Measurements from ENCODE around the gene TMEM131. TPM values are rescaled to one million over a fixed set of nuclear protein-coding genes. Genes with fewer than 3 reads are reported as not detected.

TMEM131 gene
- total RNA-seq, 1 donor = 45.1 TPM

DNA sequence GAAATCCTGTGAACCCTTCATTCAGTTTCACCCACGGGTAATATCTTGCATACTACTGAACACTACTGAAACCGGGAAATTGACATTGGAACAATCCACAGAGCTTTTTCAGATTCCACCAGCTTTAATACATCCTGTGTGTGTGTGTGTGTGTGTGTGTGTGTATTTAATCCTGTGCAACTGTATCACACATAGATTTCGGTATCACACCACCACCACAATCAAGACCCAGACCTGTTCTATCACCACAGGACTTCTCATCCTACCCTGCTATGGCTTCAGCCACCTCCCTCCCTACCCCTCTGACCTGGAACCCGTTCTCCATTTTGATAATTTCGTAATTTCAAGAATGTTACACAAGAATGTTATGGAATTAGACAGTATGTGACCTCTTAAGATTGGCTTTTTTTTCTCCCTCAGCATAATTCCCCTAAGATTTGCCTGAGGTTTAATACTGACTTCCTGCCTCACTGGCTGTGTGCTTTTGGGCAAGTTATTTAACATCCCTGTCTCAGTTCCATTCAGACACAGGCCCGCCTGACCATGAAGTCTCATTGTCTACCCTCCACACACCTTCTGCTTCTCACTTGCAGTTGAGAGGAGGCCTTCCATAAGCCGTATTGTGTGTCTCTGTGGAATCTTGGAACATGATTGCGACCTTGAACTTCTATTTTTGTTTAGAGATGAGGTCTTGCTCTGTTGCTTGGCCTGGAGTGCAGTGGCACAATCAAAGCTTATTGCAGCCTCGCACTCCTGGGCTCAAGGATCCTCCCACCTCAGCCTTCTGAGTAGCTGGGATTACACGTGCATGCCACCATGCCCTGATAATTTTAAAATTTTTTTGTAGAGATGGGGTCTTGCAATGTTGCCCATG lies 14.4 kb upstream of the TMEM131 start:
- no peak for DNase-seq (ENCODE audit: low read depth)
- H3K4me3 ChIP-seq (ENCODE audit: low read depth, low read length) = no peak overlapping the region

GRCh38 chr2:98008415-98008814 lies 12.7 kb upstream of the TMEM131 start:
- TF ChIP-seq, protein P1, sequence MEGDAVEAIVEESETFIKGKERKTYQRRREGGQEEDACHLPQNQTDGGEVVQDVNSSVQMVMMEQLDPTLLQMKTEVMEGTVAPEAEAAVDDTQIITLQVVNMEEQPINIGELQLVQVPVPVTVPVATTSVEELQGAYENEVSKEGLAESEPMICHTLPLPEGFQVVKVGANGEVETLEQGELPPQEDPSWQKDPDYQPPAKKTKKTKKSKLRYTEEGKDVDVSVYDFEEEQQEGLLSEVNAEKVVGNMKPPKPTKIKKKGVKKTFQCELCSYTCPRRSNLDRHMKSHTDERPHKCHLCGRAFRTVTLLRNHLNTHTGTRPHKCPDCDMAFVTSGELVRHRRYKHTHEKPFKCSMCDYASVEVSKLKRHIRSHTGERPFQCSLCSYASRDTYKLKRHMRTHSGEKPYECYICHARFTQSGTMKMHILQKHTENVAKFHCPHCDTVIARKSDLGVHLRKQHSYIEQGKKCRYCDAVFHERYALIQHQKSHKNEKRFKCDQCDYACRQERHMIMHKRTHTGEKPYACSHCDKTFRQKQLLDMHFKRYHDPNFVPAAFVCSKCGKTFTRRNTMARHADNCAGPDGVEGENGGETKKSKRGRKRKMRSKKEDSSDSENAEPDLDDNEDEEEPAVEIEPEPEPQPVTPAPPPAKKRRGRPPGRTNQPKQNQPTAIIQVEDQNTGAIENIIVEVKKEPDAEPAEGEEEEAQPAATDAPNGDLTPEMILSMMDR (IDR thresholded peaks at IDR 0.05; ENCODE audit: insufficient read depth, low read length) = no peak
- no peak for DNase-seq (ENCODE audit: low read depth)
- no peak overlapping the region for H3K4me3 ChIP-seq (ENCODE audit: low read depth, low read length)

More for the DNA sequence above, 14.4 kb upstream of the TMEM131 start:
- TF ChIP-seq, protein P1 (IDR thresholded peaks at IDR 0.05; ENCODE audit: insufficient read depth, low read length) = no peak

- no peak for DNase-seq (ENCODE audit: low read depth)
- no peak overlapping the region for H3K4me3 ChIP-seq (ENCODE audit: low read depth, low read length)
- TF ChIP-seq, protein P1 (IDR thresholded peaks at IDR 0.05; ENCODE audit: insufficient read depth, low read length) = no peak
Observed at GRCh38 chr2:98006378-98006777, 10.6 kb upstream of the TMEM131 start.

DNA sequence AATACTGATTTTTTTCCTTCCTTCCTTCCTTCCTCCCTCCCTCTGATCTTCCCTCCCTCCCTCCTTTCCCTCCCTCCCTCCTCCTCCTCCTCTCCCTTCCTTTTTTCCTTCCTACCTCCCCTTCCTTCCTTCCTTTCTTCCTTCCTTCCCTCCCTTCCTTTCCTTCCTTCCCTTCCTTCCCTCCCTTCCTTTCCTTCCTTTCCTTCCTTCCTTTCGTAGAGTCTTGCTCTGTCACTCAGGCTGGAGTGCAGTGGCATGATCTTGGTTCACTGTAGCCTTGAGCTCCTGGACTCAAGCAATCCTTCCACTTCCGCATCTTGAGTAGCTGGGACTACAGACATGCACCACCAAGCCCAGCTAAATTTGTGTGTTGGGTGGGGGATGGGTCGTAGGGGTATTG lies 8.9 kb upstream of the TMEM131 start:
- TF ChIP-seq, protein P1 (IDR thresholded peaks at IDR 0.05; ENCODE audit: insufficient read depth, low read length) = no peak
- no peak for DNase-seq (ENCODE audit: low read depth)
- H3K4me3 ChIP-seq (ENCODE audit: low read depth, low read length) = no peak overlapping the region

DNA sequence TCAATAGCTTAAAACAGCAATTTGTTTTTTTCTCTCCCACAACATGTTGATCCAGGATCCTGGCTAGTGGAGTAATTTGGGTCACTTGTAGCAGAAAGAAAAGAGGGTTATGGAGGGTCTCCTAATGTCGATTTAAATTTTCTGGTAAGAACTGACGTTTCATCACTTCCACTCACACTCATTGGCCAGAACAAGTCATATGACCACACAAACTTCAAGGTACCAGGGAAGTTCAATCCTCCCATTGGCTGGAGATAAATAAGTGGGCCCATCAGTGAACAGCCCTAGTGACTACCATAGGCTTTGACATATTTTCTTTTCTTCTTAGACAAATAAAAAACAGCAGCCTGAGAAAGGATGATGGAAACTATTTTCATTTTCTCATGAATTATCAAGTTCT lies 8.3 kb upstream of the TMEM131 start:
- no peak for DNase-seq (ENCODE audit: low read depth)
- TF ChIP-seq, protein P1 (IDR thresholded peaks at IDR 0.05; ENCODE audit: insufficient read depth, low read length) = no peak
- no peak overlapping the region for H3K4me3 ChIP-seq (ENCODE audit: low read depth, low read length)

DNA sequence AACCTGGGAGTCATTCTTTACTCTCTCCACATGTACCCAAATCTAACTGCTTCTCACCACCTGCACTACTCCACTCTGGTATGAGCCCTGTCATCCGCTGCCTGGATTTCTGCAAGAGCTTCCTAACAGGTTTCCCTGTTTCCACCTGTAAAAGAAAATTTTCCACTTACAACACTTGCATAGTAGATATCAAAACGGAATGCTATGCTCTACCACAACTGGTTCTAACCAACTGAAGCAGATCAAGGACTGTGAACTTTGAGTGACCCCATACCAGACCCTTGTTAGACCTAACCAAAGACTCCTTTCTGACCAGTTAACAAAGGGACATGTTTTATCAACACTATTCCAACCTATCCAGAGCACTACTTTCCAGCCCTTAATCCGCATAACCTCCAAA lies 3.8 kb upstream of the TMEM131 start:
- TF ChIP-seq, protein P1 (IDR thresholded peaks at IDR 0.05; ENCODE audit: insufficient read depth, low read length) = no peak
- DNase-seq (ENCODE audit: low read depth) = no peak

More for the DNA sequence above, 3.8 kb upstream of the TMEM131 start:
- no peak overlapping the region for H3K4me3 ChIP-seq (ENCODE audit: low read depth, low read length)
